Esophagus squamous epithelium (tissue), 5 donors: ENCODE results near the gene SSMEM1. TPM values are rescaled to one million over a fixed set of nuclear protein-coding genes. Genes with fewer than 3 reads are reported as not detected.

ENCODE experiments used
- DNase-seq: peaks from one replicate; lab custom pipeline; 2025; lab: John Stamatoyannopoulos, UW
- H3K27ac ChIP-seq, 4 donors: fragments of 200-600 bp; sonication (generic); one replicate each; pipeline ENCODE4 v1.5.1; 2016 to 2019; ENCODE audit warnings: mild to moderate bottlenecking in 1 of 4
- H3K27me3 ChIP-seq, 4 donors: fragments of 200-600 bp; sonication (generic); 1 replicate in 3 of 4; 2 replicates in 1 of 4; pipeline versions ENCODE4 v1.5.1 to v1.6.0; 2017 to 2021; ENCODE audit warnings: antibody characterized with exemption in 1 of 4
- H3K36me3 ChIP-seq, 3 donors: fragments of 200-600 bp; sonication (generic); one replicate each; pipeline ENCODE4 v1.5.1; 2016 to 2019
- H3K4me1 ChIP-seq, 3 donors: fragments of 200-600 bp; sonication (generic); one replicate each; pipeline ENCODE4 v1.5.1; 2017 to 2019
- H3K4me3 ChIP-seq, 4 donors: fragments of 200-600 bp; sonication (generic); 1 replicate in 3 of 4; 2 replicates in 1 of 4; pipeline ENCODE4 v1.5.1; 2016 to 2019; ENCODE audit warnings: mild to moderate bottlenecking in 2 of 4, moderate library complexity in 1 of 4
- H3K9me3 ChIP-seq, 3 donors: fragments of 200-600 bp; sonication (generic); one replicate each; pipeline ENCODE4 v1.5.1; 2016 to 2019
- POLR2A ChIP-seq, 4 donors: fragments of 450-650 bp; IDR thresholded peaks; one replicate each; pipeline ENCODE4 v1.6.1; 2017; ENCODE audit warnings: antibody characterized with exemption in 4 of 4, mild to moderate bottlenecking in 4 of 4, moderate library complexity in 3 of 4
- WGBS, 2 donors: methylation state at CpG; one replicate each; pipeline ENCODE4 v1.1.5; 2018; 5-methylcytosine and 5-hydroxymethylcytosine counted together
- intact Hi-C: fragments of 100-400 bp; cut with DNase I; formaldehyde crosslinking; loops from one replicate; pipeline ENCODE4 v1.15.0; 2022
- total RNA-seq, 4 donors: library from RNA; depleted of rRNA; stranded (reverse); fragments of >200 nt; gene quantifications; one replicate each; pipeline ENCODE4 v1.1.0, GENCODE V29; 2016
- TF ChIP-seq, protein P1 (sequence below), 6 experiments: fragments of 450-650 bp in 4 of 6; fragments of 200-600 bp in 2 of 6; sonication (generic) in 2 of 6; IDR thresholded peaks; one replicate each; pipeline ENCODE4 v1.5.1; 2016 to 2019; ENCODE audit warnings: antibody characterized with exemption in 6 of 6, mild to moderate bottlenecking in 4 of 6, moderate library complexity in 4 of 6
- donor health status: DM: yes; HTN: yes; CAD: no.

SSMEM1 gene
- total RNA-seq, 4 donors from 2014 or later: not detected

DNA sequence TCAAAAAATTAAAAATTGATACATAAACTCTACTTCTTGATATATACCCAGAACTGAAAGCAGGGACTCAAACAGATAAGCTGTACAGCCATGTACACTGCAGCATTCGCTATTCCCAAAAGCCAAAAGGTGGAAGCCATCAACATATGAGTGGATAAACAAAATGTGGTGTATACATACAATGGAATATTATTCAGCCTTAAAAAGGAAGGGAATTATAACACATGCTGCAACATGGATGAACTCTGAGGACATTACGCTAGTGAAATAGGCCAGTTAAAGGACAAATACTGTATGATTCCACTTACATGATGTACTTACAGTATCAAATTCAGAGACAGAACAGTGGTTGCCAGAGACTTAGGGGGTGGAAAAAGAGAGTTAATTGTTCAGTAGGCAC, 10.6 kb upstream of the SSMEM1 start:
- H3K4me1 ChIP-seq: no peaks in the 10 kb centered on the region
- no peaks in the 10 kb centered on the region for H3K27me3 ChIP-seq
- no peaks in the 10 kb centered on the region for H3K9me3 ChIP-seq
- H3K27ac ChIP-seq: no peak overlapping the region
- DNase-seq: no peak
- peaks cover 0 to 82% (median 7%) of the 10 kb centered on the region in 3 donors for H3K36me3 ChIP-seq
- no peak overlapping the region for H3K4me3 ChIP-seq
- TF ChIP-seq, protein P1, sequence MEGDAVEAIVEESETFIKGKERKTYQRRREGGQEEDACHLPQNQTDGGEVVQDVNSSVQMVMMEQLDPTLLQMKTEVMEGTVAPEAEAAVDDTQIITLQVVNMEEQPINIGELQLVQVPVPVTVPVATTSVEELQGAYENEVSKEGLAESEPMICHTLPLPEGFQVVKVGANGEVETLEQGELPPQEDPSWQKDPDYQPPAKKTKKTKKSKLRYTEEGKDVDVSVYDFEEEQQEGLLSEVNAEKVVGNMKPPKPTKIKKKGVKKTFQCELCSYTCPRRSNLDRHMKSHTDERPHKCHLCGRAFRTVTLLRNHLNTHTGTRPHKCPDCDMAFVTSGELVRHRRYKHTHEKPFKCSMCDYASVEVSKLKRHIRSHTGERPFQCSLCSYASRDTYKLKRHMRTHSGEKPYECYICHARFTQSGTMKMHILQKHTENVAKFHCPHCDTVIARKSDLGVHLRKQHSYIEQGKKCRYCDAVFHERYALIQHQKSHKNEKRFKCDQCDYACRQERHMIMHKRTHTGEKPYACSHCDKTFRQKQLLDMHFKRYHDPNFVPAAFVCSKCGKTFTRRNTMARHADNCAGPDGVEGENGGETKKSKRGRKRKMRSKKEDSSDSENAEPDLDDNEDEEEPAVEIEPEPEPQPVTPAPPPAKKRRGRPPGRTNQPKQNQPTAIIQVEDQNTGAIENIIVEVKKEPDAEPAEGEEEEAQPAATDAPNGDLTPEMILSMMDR (IDR thresholded peaks at IDR 0.05): no peak
- TF ChIP-seq POLR2A (IDR thresholded peaks at IDR 0.05): no peak
- 63 to 98% methylated on average over 2 of the region's 2 CpGs for WGBS, 2 donors
- intact Hi-C loops: no loop called here

DNA sequence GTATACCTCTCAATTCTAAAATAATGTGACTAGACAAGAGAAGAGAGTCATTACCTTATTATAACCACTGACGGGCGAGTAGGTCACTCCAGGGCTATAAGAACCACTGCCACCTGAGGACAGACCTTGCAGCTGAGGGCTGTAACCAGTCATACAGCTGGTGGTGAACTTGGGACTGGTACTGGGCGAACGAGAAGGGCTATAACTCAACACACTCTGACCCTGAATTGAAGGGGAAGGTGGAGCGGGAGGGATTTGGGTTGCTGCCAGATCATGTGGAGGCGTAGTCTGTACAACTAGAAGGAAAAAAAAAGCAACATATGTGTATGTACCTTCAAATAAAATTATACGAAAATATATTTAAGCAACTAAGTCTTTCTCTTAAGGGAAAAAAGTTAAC, 5.9 kb upstream of the SSMEM1 start:
- 87 to 89% methylated on average over 7 of the region's 7 CpGs for whole genome bisulfite sequencing, 2 donors
- H3K27me3 ChIP-seq: no peaks in the 10 kb centered on the region
- H3K9me3 ChIP-seq: no peaks in the 10 kb centered on the region
- DNase-seq: no peak
- H3K36me3 ChIP-seq: peaks cover 0 to 70% (median 7%) of the 10 kb centered on the region in 3 donors
- H3K27ac ChIP-seq: no peak overlapping the region
- peaks cover 5 to 13% (median 8%) of the 10 kb centered on the region in 3 donors for H3K4me1 ChIP-seq
- TF ChIP-seq POLR2A (IDR thresholded peaks at IDR 0.05): no peak
- TF ChIP-seq, protein P1 (IDR thresholded peaks at IDR 0.05): no peak
- intact Hi-C loops: no loop called here
- H3K4me3 ChIP-seq: no peak overlapping the region

DNA sequence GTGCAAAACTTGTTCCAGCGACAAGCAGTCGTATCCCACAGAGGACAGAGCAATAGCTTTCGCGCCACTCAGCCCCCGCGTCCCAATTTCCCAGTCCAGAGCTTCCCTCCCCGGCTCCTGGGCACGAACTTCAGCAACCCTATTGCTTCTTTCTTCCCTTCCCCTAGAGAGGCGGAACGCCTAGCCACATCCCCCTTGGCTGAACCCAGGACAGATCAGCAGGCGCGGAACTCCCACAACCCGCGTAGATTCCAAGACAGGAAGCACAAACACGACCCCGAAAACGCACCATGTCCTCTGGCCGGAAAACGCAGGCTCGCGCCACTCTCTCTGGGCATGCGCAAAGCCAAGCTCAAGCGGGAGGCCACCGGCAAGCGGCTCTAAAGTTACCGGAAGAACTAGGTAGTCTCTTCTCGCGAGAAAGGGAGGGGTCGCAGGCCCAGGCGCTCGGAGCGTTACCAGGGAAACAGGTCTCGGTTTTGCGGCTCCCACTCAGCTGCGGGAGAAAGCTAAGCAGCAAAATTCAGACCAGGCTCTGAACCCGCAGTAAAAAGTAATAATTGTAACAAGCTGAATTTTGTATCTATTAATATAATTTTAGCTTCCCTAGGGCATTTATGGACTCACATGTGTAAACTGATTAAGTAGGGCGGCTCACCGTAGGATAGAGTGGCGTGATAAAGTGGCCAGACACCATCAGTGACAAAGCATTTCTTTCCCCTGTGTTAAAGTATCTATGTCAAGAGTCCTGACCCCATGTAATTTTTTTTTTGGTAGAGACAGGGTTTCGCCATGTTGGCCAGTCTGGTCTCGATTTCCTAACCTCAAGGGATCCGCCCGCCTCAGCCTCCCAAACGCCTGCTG, 2.3 kb upstream of the SSMEM1 start, which contains the start of gene TMEM209:
Gene TMEM209, minus strand, starts transcription at position 323 of the 864 bp plus-strand sequence. Its CDS starts 31 bp downstream, at position 292.
- Histone ChIP-seq H3K27me3 (no peaks in the 10 kb centered on the region), H3K4me3 (peak within 1 kb of the TSS; percentile 60 to 93 (median 77)), H3K27ac (peak within 1 kb of the TSS; percentile 90 to 96 (median 90)), H3K4me1 (peaks cover 5 to 13% (median 8%) of the 10 kb centered on the region in 3 donors), H3K36me3 (peaks cover 0 to 35% (median 7%) of the 10 kb centered on the region in 3 donors), H3K9me3 (no peaks in the 10 kb centered on the region)
- 13 to 22% methylated on average over 22 to 31 of the region's 44 CpGs for WGBS, 2 donors
- peak in 2 of 4 donors; percentile 48 to 60 for TF ChIP-seq POLR2A (IDR thresholded peaks at IDR 0.05)
- TF ChIP-seq, protein P1 (IDR thresholded peaks at IDR 0.05): peak in 1 of 6 experiments; percentile 15
- DNase-seq: peak; percentile 75
- intact Hi-C loops: no loop called here

DNA sequence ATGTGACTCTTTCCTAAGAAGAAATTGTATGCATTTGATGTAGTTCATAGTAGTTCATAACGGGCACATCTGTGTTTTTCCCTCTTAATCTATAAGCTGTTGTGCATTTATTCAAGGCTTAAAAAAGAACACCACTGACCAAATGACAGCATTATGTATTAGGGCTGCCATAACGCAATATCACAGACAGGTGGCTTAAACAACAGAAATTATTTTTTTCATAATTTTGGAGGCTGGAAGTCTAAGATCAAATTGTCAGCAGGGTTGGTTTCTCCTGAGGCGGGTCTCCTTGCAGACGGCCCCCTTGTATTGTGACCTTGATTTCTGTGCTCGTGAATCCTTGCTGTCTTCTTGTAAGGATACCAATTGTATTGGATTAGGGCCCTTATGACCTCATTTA, 627 bp upstream of the SSMEM1 start:
- Histone ChIP-seq H3K36me3 (peaks cover 0 to 18% (median 0%) of the 10 kb centered on the region in 3 donors), H3K27ac (no peak overlapping the region), H3K27me3 (peaks cover 0 to 4% (median 0%) of the 10 kb centered on the region in 4 donors), H3K9me3 (no peaks in the 10 kb centered on the region), H3K4me3 (no peak overlapping the region), H3K4me1 (peaks cover 5 to 13% (median 8%) of the 10 kb centered on the region in 3 donors)
- 76 to 78% methylated on average over 5 of the region's 5 CpGs for WGBS, 2 donors
- TF ChIP-seq, protein P1 (IDR thresholded peaks at IDR 0.05): no peak
- TF ChIP-seq POLR2A (IDR thresholded peaks at IDR 0.05): no peak
- DNase-seq: no peak
- intact Hi-C loops: no loop called here

DNA sequence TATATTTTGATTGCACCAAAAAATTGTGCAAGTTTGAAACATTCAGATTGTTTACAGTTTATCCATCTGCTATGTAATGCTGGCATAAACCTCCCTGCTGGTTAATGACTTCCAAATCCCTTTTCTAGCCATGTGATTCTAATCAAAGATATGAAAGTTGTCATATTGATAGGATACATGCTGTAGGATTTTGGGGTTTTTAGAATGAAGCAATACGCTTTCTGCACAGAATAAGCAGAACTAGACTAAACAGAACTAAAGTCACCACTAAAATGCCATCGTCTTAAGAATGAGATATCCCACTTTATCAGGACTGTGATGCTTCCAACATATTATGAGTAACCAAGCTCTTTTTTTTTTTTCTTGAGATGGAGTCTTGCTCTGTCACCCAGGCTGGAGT, 856 bp downstream of the SSMEM1 start:
- no peak for DNase-seq
- no peaks in the 10 kb centered on the region for H3K9me3 ChIP-seq
- H3K4me1 ChIP-seq: peaks cover 5 to 13% (median 8%) of the 10 kb centered on the region in 3 donors
- peaks cover 0 to 4% (median 0%) of the 10 kb centered on the region in 4 donors for H3K27me3 ChIP-seq
- WGBS, 2 donors: 78 to 82% methylated on average over 2 of the region's 2 CpGs
- peaks cover 0 to 3% (median 0%) of the 10 kb centered on the region in 3 donors for H3K36me3 ChIP-seq
- intact Hi-C loops: no loop called here
- no peak for TF ChIP-seq POLR2A (IDR thresholded peaks at IDR 0.05)
- H3K27ac ChIP-seq: no peak overlapping the region
- H3K4me3 ChIP-seq: no peak overlapping the region
